GM13976 (cell line): Measurements from ENCODE around the gene SACS.
"Not testable (repeated sequence)": the region's sequence is repeated elsewhere in the genome, so short reads cannot be mapped to it uniquely, and the experiment has no call there.

Source experiments
- DNase-seq: peaks from one replicate; pipeline ENCODE4 v3.0.0; 2012; ENCODE audit warnings: low spot score
- in situ Hi-C: fragments of 300-500 bp; cut with MboI; formaldehyde crosslinking; loops from one replicate; pipeline ENCODE4 v1.12.0; 2022; ENCODE audit warnings: low sequenced_read_pairs, mixed read lengths, inconsistent platforms; ENCODE audit not compliant: unreplicated experiment
- TF ChIP-seq, protein P1 (sequence below): IDR thresholded peaks from 2 replicates; pipeline ENCODE4 v1.5.1; 2012; ENCODE audit warnings: borderline replicate concordance, mild to moderate bottlenecking; ENCODE audit not compliant: insufficient read depth; ENCODE audit errors: extremely low read depth, missing control alignments, control extremely low read depth

The SACS gene

DNA sequence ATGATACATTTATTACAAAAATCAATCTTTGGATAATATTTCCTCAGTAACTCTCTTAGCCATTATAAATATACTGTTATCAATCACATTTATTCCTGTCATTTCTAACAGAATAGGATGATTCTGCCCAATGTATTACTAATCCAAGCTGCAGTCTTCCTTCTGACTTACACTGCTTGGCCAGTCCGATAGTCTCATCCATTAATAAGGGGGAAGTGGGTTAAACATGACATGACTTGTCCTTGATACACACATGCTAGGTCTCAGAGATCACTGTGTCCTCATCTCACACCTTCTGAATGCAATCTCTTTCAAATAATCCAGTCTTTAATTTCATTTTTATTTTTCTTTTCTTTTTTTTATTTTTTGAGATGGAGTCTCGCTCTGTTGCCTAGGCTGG lies 18.8 kb downstream of the SACS start:
- in situ Hi-C loops, result no loop called here
- no peak for DNase-seq
- TF ChIP-seq, protein P1, sequence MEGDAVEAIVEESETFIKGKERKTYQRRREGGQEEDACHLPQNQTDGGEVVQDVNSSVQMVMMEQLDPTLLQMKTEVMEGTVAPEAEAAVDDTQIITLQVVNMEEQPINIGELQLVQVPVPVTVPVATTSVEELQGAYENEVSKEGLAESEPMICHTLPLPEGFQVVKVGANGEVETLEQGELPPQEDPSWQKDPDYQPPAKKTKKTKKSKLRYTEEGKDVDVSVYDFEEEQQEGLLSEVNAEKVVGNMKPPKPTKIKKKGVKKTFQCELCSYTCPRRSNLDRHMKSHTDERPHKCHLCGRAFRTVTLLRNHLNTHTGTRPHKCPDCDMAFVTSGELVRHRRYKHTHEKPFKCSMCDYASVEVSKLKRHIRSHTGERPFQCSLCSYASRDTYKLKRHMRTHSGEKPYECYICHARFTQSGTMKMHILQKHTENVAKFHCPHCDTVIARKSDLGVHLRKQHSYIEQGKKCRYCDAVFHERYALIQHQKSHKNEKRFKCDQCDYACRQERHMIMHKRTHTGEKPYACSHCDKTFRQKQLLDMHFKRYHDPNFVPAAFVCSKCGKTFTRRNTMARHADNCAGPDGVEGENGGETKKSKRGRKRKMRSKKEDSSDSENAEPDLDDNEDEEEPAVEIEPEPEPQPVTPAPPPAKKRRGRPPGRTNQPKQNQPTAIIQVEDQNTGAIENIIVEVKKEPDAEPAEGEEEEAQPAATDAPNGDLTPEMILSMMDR, result no peak

DNA sequence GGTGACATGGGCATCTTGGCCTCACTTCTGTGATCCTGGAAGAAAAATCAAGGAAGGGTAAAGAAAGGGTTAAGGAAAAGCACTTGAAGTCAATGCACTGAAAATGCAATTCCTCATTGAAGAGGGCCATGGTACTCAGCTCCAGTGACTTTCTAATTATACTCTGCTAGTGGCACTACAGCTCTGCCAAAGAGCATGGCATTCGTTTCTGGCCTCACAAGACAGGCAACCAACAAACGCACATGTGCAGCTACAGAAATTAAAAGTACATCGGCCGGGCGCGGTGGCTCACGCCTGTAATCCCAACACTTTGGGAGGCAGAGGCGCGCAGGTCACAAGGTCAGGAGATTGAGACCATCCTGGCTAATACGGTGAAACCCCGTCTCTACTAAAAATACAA lies 21.8 kb downstream of the SACS start:
- DNase-seq, result no peak
- in situ Hi-C loops, result no loop called here
- TF ChIP-seq, protein P1, result no peak

DNA sequence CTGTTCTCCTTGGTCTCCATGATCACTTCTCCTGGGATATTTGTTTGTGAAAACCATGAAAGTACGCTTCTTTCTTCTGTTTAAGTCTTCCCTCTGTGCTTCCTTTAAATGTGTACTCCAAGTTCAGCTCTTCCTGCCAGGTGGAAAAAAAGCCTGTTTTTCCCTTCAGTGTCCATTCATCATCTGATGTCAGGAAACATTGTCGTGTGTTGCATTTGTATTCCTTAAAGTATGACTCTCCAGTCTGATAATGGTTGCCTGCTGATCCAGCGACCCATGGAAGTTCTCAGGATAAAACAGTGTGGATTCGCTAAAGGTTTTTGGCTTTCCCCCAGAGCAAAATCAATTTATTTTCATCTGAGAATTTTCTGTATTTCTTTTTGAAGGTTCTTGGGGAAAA lies 22.3 kb downstream of the SACS start:
- TF ChIP-seq, protein P1, result no peak
- DNase-seq, result no peak
- in situ Hi-C loops, result no loop called here

DNA sequence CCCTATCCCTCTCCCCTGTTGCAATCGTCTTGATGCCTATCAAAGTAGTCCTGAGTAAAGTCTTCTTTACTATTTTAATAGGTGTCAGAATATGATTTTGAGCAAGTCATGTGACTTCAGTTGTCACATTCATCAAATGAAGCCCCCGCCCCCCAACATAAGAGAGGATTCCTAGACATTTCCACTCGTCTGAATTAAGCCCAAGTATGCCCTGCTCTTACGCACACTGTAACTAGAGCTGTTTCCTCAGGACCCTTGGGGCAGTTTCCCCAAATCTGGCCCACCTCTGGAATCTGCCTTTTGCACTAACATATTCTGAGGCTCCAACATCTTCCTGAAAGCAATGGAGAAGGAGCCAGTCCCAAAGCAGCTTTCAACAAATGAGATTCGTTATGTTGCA lies 25.5 kb downstream of the SACS start:
- no peak for DNase-seq
- TF ChIP-seq, protein P1, result no peak
- in situ Hi-C loops, result no loop called here

- in situ Hi-C loops, DNase-seq: not testable (repeated sequence)
These were observed 32.3 kb downstream of the SACS start for GRCh38 chr13:23401156-23401555.

GRCh38 chr13:23399347-23399746 lies 34.2 kb downstream of the SACS start:
- DNase-seq, result no peak
- in situ Hi-C loops, result no loop called here
- TF ChIP-seq, protein P1, result no peak

DNA sequence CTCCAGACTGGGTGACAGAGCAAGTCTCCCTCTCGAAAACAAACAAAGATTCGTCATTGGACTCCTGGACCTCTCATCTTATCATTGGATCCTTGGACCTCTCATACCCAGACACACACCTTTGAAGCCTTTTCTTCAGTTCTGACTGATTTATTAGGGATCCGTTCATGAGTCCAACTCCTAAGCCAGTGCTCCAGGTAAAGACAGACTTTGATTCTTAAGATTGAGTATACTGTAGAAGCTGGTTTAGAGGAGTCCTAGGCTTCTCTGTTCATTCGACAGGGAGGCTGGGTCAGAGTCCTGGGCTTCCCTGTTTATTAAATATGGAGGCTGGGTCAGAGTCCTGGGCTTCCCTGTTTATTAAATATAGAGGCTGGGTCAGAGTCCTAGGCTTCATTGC lies 38.7 kb downstream of the SACS start:
- in situ Hi-C loops, result no loop called here
- TF ChIP-seq, protein P1, result no peak
- DNase-seq, result no peak
